GM19240 (cell line): Measurements from ENCODE around the gene INPP4B.
"Not testable (repeated sequence)": the region's sequence is repeated elsewhere in the genome, so short reads cannot be mapped to it uniquely, and the experiment has no call there.

Experiments
- DNase-seq: peaks from one replicate; pipeline ENCODE4 v3.0.0; 2011; ENCODE audit warnings: low spot score; ENCODE audit not compliant: insufficient read length

The INPP4B gene

GRCh38 chr4:142687547-142688275 lies 158.4 kb downstream of the INPP4B start:
- no peak for DNase-seq

- DNase-seq: no peak
These were observed 160.0 kb downstream of the INPP4B start for GRCh38 chr4:142686081-142686480.

GRCh38 chr4:142683997-142684396 lies 162.1 kb downstream of the INPP4B start:
- DNase-seq: no peak

GRCh38 chr4:142683503-142683902 lies 162.6 kb downstream of the INPP4B start:
- DNase-seq: no peak

- DNase-seq: no peak
These were observed 174.6 kb downstream of the INPP4B start for GRCh38 chr4:142671516-142671915.

- DNase-seq: no peak
These were observed 182.3 kb downstream of the INPP4B start for GRCh38 chr4:142663828-142664227.

GRCh38 chr4:142660728-142661127 lies 185.4 kb downstream of the INPP4B start:
- DNase-seq: no peak

- DNase-seq: no peak
These were observed 189.9 kb downstream of the INPP4B start for GRCh38 chr4:142656178-142656577.

- DNase-seq: no peak
These were observed 197.7 kb downstream of the INPP4B start for GRCh38 chr4:142648378-142648777.

- no peak for DNase-seq
These were observed 200.5 kb downstream of the INPP4B start for GRCh38 chr4:142645475-142646108.

- not testable (repeated sequence) for DNase-seq
These were observed 201.5 kb downstream of the INPP4B start for GRCh38 chr4:142644628-142645027.

- DNase-seq: no peak
These were observed 208.5 kb downstream of the INPP4B start for GRCh38 chr4:142637614-142638013.

GRCh38 chr4:142631836-142632235 lies 214.3 kb downstream of the INPP4B start:
- no peak for DNase-seq

GRCh38 chr4:142615324-142615665 lies 230.8 kb downstream of the INPP4B start:
- no peak for DNase-seq

GRCh38 chr4:142614621-142615323 lies 231.3 kb downstream of the INPP4B start:
- DNase-seq: no peak

- no peak for DNase-seq
These were observed 238.1 kb downstream of the INPP4B start for GRCh38 chr4:142607976-142608375.

- no peak for DNase-seq
These were observed 245.1 kb downstream of the INPP4B start for GRCh38 chr4:142600952-142601351.

GRCh38 chr4:142598132-142598531 lies 248.0 kb downstream of the INPP4B start:
- no peak for DNase-seq

GRCh38 chr4:142596595-142596994 lies 249.5 kb downstream of the INPP4B start:
- no peak for DNase-seq

- no peak for DNase-seq
These were observed 250.0 kb downstream of the INPP4B start for GRCh38 chr4:142596121-142596520.

- no peak for DNase-seq
These were observed 250.8 kb downstream of the INPP4B start for GRCh38 chr4:142595222-142595871.

- no peak for DNase-seq
These were observed 260.7 kb downstream of the INPP4B start for GRCh38 chr4:142585411-142585810.
